Parathyroid adenoma (tissue), 2 donors: ENCODE results near the gene ANO5.

Experiments used
- H2AFZ ChIP-seq: fragments of 300-600 bp; sonication (generic); one replicate; pipeline ENCODE4 v1.7.0; 2017; ENCODE audit warnings: antibody characterized with exemption, mild to moderate bottlenecking
- H3K27ac ChIP-seq: fragments of 300-600 bp; sonication (generic); one replicate; pipeline ENCODE4 v1.7.0; 2017
- H3K27me3 ChIP-seq: fragments of 300-600 bp; sonication (generic); one replicate; pipeline ENCODE4 v1.7.0; 2017; ENCODE audit warnings: low read length; ENCODE audit not compliant: control insufficient read depth, insufficient read depth
- H3K36me3 ChIP-seq: fragments of 300-600 bp; sonication (generic); one replicate; pipeline ENCODE4 v1.7.0; 2017; ENCODE audit warnings: low read length; ENCODE audit not compliant: control insufficient read depth, insufficient read depth
- H3K4me1 ChIP-seq: fragments of 300-600 bp; sonication (generic); one replicate; pipeline ENCODE4 v1.7.0; 2017; ENCODE audit warnings: control low read depth
- H3K4me2 ChIP-seq: fragments of 300-600 bp; sonication (generic); one replicate; pipeline ENCODE4 v1.7.0; 2017; ENCODE audit warnings: low read length
- H3K4me3 ChIP-seq: fragments of 300-600 bp; sonication (generic); one replicate; pipeline ENCODE4 v1.7.0; 2017; ENCODE audit warnings: low read depth, low read length
- H3K79me2 ChIP-seq: fragments of 300-600 bp; sonication (generic); one replicate; pipeline ENCODE4 v1.7.0; 2017; ENCODE audit warnings: control low read depth
- H3K9ac ChIP-seq: fragments of 300-600 bp; sonication (generic); one replicate; pipeline ENCODE4 v1.7.0; 2017; ENCODE audit warnings: mild to moderate bottlenecking
- H3K9me3 ChIP-seq: fragments of 300-600 bp; sonication (generic); one replicate; pipeline ENCODE4 v1.7.0; 2017; ENCODE audit warnings: low read length; ENCODE audit not compliant: control insufficient read depth
- TF ChIP-seq, protein P1 (sequence below): fragments of 300-600 bp; sonication (generic); IDR thresholded peaks from one replicate; pipeline ENCODE4 v1.7.0; 2017; ENCODE audit warnings: antibody characterized with exemption, mild to moderate bottlenecking
- donor health status: primary hyperparathyroidism.

The ANO5 gene

DNA sequence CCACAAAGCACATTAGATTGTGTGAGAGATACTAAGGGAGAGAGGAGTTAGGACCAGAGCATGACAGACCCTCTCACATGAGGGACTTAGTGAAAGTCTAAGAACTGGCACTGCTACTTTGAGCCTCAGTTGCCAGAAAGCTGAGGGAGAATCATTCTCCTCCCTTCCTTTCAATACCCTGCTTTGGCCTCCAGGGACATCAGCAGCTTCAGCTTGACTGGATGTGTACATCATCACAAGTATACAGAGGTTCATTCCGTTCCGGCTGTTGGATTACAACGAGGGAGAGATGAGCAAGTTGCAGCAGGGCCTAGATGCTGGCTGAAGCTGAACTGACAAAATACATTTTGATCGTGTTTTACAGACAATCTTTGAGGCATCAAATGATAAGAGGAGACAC lies 15.7 kb upstream of the ANO5 start:
- Histone ChIP-seq H3K27ac (no peak overlapping the region), H3K4me1 (no peaks in the 10 kb centered on the region), H3K9me3 (no peaks in the 10 kb centered on the region), H3K79me2 (no peaks in the 10 kb centered on the region), H3K9ac (no peak overlapping the region), H3K4me3 (no peak overlapping the region), H2AFZ (no peak overlapping the region), H3K27me3 (no peaks in the 10 kb centered on the region), H3K36me3 (no peaks in the 10 kb centered on the region), H3K4me2 (no peak overlapping the region)
- TF ChIP-seq, protein P1, sequence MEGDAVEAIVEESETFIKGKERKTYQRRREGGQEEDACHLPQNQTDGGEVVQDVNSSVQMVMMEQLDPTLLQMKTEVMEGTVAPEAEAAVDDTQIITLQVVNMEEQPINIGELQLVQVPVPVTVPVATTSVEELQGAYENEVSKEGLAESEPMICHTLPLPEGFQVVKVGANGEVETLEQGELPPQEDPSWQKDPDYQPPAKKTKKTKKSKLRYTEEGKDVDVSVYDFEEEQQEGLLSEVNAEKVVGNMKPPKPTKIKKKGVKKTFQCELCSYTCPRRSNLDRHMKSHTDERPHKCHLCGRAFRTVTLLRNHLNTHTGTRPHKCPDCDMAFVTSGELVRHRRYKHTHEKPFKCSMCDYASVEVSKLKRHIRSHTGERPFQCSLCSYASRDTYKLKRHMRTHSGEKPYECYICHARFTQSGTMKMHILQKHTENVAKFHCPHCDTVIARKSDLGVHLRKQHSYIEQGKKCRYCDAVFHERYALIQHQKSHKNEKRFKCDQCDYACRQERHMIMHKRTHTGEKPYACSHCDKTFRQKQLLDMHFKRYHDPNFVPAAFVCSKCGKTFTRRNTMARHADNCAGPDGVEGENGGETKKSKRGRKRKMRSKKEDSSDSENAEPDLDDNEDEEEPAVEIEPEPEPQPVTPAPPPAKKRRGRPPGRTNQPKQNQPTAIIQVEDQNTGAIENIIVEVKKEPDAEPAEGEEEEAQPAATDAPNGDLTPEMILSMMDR, result no peak

DNA sequence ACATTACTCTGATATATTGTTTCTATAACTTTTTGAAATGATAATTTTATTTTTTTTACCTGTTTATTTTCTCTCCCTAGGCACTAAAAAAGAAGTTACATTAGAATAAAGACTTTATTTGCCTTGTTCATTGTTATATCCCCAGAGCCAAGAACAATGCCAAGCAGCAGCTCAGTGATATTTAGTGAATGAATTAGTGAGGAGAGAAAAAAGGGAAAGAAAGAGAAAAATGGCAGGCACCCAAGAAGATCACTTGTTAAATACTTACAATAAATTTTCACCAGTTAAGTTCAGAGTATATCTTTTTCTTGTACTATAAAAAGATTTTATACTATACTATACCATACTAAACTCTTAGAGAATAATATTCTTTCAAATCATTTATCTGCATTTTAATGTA lies 13.3 kb upstream of the ANO5 start:
- Histone ChIP-seq H3K9me3 (no peaks in the 10 kb centered on the region), H3K79me2 (no peaks in the 10 kb centered on the region), H3K27me3 (no peaks in the 10 kb centered on the region), H3K36me3 (no peaks in the 10 kb centered on the region), H3K4me2 (no peak overlapping the region), H2AFZ (no peak overlapping the region), H3K4me1 (no peaks in the 10 kb centered on the region), H3K4me3 (no peak overlapping the region), H3K9ac (no peak overlapping the region), H3K27ac (no peak overlapping the region)
- TF ChIP-seq, protein P1, result no peak

DNA sequence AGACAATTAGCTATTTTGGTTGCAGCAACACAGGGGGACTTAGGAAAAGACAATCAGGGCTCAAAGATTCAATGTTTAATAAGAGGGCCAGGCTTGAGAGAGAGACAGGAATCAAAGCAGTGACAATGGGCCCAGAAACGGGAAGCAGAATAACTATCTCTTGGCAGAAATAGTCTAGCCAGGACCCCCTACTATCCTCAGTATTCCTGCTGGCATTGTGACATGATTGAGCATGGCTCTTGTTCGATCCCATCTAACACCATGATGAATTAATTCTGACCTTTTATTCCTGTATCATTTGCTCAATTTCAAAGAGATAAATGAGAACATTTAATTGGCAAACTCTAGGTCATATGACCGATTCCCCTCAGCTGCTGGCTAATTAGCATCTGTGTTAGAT lies 12.8 kb upstream of the ANO5 start:
- Histone ChIP-seq H3K4me2 (no peak overlapping the region), H3K9me3 (no peaks in the 10 kb centered on the region), H3K27me3 (no peaks in the 10 kb centered on the region), H3K36me3 (no peaks in the 10 kb centered on the region), H3K9ac (no peak overlapping the region), H3K27ac (no peak overlapping the region), H3K4me1 (no peaks in the 10 kb centered on the region), H3K79me2 (no peaks in the 10 kb centered on the region), H2AFZ (no peak overlapping the region), H3K4me3 (no peak overlapping the region)
- TF ChIP-seq, protein P1, result no peak

- peaks cover under 1% of the 10 kb centered on the region for H3K4me1 ChIP-seq
- no peaks in the 10 kb centered on the region for H3K36me3 ChIP-seq
- no peaks in the 10 kb centered on the region for H3K79me2 ChIP-seq
- no peaks in the 10 kb centered on the region for H3K9me3 ChIP-seq
- no peak overlapping the region for H3K9ac ChIP-seq
- no peaks in the 10 kb centered on the region for H3K27me3 ChIP-seq
- H3K4me2 ChIP-seq, result no peak overlapping the region
- H3K4me3 ChIP-seq, result no peak overlapping the region
- no peak overlapping the region for H3K27ac ChIP-seq
- TF ChIP-seq, protein P1, result no peak
- H2AFZ ChIP-seq, result no peak overlapping the region
Measured at GRCh38 chr11:22189660-22190059, 3.2 kb upstream of the ANO5 start.

- no peaks in the 10 kb centered on the region for H3K9me3 ChIP-seq
- H3K4me3 ChIP-seq, result no peak overlapping the region
- no peak overlapping the region for H3K27ac ChIP-seq
- no peak overlapping the region for H3K9ac ChIP-seq
- no peak overlapping the region for H2AFZ ChIP-seq
- H3K4me2 ChIP-seq, result no peak overlapping the region
- H3K79me2 ChIP-seq, result no peaks in the 10 kb centered on the region
- no peaks in the 10 kb centered on the region for H3K36me3 ChIP-seq
- peaks cover 2% of the 10 kb centered on the region for H3K4me1 ChIP-seq
- TF ChIP-seq, protein P1, result no peak
- no peaks in the 10 kb centered on the region for H3K27me3 ChIP-seq
Measured at GRCh38 chr11:22190827-22191463, 1.9 kb upstream of the ANO5 start.
